ENCODE measurements around the gene FRMD4A. TPM values are rescaled to one million over a fixed set of nuclear protein-coding genes. Genes with fewer than 3 reads are reported as not detected.

The FRMD4A gene
- total RNA-seq, 1 donor from 2014 or later, result 34.6 TPM

GRCh38 chr10:13916384-13916947 is 414.3 kb downstream of the FRMD4A start:
- no peak for TF ChIP-seq CTCF (conservative IDR thresholded peaks at IDR 0.05; ENCODE audit: low read depth, low read length)
- H3K4me3 ChIP-seq (ENCODE audit: low read depth, low read length), result no peak overlapping the region
- DNase-seq (ENCODE audit: low read depth), result no peak

- no peak for TF ChIP-seq CTCF (conservative IDR thresholded peaks at IDR 0.05; ENCODE audit: low read depth, low read length)
- no peak overlapping the region for H3K4me3 ChIP-seq (ENCODE audit: low read depth, low read length)
- DNase-seq (ENCODE audit: low read depth), result no peak
Observed at GRCh38 chr10:13915710-13916109, 415.0 kb downstream of the FRMD4A start.

GRCh38 chr10:13913897-13914296 is 416.8 kb downstream of the FRMD4A start:
- no peak overlapping the region for H3K4me3 ChIP-seq (ENCODE audit: low read depth, low read length)
- TF ChIP-seq CTCF (conservative IDR thresholded peaks at IDR 0.05; ENCODE audit: low read depth, low read length), result no peak
- DNase-seq (ENCODE audit: low read depth), result peak; percentile 26

- no peak for TF ChIP-seq CTCF (conservative IDR thresholded peaks at IDR 0.05; ENCODE audit: low read depth, low read length)
- DNase-seq (ENCODE audit: low read depth), result no peak
- H3K4me3 ChIP-seq (ENCODE audit: low read depth, low read length), result no peak overlapping the region
Observed at GRCh38 chr10:13911821-13912520, 418.8 kb downstream of the FRMD4A start.

DNA sequence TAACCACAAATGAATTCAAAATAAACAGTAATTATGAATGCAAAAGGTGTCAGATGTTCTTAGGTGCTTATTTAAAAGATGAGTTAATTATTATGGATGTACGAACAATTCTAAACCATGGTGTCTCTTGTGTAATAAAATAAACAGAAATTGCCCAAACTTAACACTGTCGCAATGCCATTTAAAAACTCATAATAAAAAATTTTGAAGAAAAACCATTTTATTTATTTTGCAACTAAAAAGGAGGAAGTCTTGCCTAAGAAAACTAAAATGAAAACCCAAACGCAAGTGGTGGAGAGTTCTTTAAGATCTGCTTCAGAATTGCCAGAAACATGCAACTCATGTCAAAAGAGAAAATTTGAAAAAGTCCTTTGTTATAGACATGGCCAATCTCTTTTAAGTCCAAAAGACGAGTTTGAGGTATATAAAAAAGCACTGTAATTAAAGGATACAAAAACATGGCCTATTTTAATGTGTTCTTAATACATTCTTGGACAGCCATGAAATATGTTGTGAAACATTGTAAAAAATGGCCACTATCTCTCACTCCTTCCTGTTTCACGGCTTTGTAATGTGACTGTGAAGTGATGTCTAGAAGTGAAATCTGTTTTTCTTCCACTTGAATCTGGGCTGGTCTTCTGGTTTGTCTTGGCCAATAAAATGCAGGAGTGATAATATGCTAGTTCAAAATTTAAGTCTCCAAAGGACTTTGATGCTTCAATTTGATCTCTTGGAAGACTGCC is 421.0 kb downstream of the FRMD4A start:
- H3K4me3 ChIP-seq (ENCODE audit: low read depth, low read length), result no peak overlapping the region
- no peak for TF ChIP-seq CTCF (conservative IDR thresholded peaks at IDR 0.05; ENCODE audit: low read depth, low read length)
- no peak for DNase-seq (ENCODE audit: low read depth)

GRCh38 chr10:13908475-13908874 is 422.2 kb downstream of the FRMD4A start:
- no peak for TF ChIP-seq CTCF (conservative IDR thresholded peaks at IDR 0.05; ENCODE audit: low read depth, low read length)
- no peak for DNase-seq (ENCODE audit: low read depth)
- no peak overlapping the region for H3K4me3 ChIP-seq (ENCODE audit: low read depth, low read length)

Data from epithelial cell of proximal tubule (primary cell).